Endothelial cell of umbilical vein (primary cell): ENCODE results near the gene RHAG.

Experiments
- EZH2 ChIP-seq: IDR thresholded peaks from 2 replicates; pipeline ENCODE4 v1.6.1; 2012; ENCODE audit warnings: borderline replicate concordance, low read depth, mild to moderate bottlenecking, moderate library complexity, low read length, inconsistent platforms; ENCODE audit not compliant: severe bottlenecking
- FOS ChIP-seq: IDR thresholded peaks from 2 replicates; pipeline ENCODE4 v1.6.1; 2011; ENCODE audit warnings: mild to moderate bottlenecking, low read length, moderate library complexity, borderline replicate concordance; ENCODE audit not compliant: insufficient read depth
- GATA2 ChIP-seq: IDR thresholded peaks from 2 replicates; pipeline ENCODE4 v1.7.0; 2011; ENCODE audit warnings: low read depth, mild to moderate bottlenecking, moderate library complexity, mixed read lengths, low read length; ENCODE audit not compliant: insufficient read length, insufficient read depth
- JUN ChIP-seq: IDR thresholded peaks from 2 replicates; pipeline ENCODE4 v1.6.1; 2011; ENCODE audit warnings: borderline replicate concordance, low read depth; ENCODE audit not compliant: insufficient read length, insufficient read depth
- POLR2A ChIP-seq: IDR thresholded peaks from 2 replicates; pipeline ENCODE4 v1.6.1; 2012; ENCODE audit warnings: low read depth, mild to moderate bottlenecking, control low read depth, low read length
- POLR2AphosphoS5 ChIP-seq: IDR thresholded peaks from 2 replicates; pipeline ENCODE4 v1.6.1; 2012; ENCODE audit warnings: low read depth, mild to moderate bottlenecking, control low read depth, low read length, moderate library complexity; ENCODE audit not compliant: insufficient read depth
- TF ChIP-seq, protein P1 (sequence below), 2 donors: IDR thresholded peaks; 1 replicate in 1 of 2; 2 replicates in 1 of 2; pipeline ENCODE4 v1.5.1; 2011; ENCODE audit warnings: low read length in 2 of 2, mild to moderate bottlenecking in 2 of 2, moderate library complexity in 2 of 2, control low read depth in 1 of 2, inconsistent platforms in 1 of 2, low read depth in 1 of 2; ENCODE audit not compliant: insufficient read depth in 1 of 2; ENCODE audit errors: extremely low read depth in 1 of 2
- TF ChIP-seq, protein P2 (sequence below): IDR thresholded peaks from 2 replicates; pipeline ENCODE4 v1.6.1; 2011; ENCODE audit not compliant: insufficient read depth, insufficient read length

DNA sequence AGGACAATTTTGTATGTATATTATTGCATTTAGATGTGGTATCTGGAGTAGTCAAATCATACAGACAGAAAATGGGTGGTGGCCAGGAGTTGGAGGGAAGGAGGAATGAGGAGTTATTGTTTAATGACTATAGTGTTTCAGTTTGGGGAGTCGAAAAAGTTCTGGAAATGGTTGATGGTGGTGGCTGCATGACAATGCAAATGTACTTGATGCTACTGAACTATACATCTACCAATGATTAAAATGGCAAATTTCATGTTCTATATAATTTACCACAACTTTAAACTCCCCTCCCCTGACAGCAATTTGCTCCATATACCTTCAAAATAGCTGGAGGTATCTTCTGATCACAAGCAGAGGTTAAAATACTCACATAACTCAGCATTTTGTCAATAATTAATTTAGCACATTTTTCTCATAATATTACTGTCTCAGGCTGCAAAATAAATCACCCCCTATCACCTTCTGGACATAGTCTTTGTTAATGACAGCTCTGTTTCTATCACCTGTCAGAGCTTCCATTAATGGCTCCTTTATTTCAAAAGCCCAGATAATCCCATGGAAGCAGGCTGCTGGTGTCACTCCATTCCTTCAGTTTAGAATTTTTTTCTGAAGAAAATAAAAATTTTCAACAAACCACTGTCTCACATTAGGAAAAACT lies 25.7 kb upstream of the RHAG start:
- no peak for TF ChIP-seq POLR2A
- no peak for TF ChIP-seq POLR2AphosphoS5
- TF ChIP-seq, protein P1, sequence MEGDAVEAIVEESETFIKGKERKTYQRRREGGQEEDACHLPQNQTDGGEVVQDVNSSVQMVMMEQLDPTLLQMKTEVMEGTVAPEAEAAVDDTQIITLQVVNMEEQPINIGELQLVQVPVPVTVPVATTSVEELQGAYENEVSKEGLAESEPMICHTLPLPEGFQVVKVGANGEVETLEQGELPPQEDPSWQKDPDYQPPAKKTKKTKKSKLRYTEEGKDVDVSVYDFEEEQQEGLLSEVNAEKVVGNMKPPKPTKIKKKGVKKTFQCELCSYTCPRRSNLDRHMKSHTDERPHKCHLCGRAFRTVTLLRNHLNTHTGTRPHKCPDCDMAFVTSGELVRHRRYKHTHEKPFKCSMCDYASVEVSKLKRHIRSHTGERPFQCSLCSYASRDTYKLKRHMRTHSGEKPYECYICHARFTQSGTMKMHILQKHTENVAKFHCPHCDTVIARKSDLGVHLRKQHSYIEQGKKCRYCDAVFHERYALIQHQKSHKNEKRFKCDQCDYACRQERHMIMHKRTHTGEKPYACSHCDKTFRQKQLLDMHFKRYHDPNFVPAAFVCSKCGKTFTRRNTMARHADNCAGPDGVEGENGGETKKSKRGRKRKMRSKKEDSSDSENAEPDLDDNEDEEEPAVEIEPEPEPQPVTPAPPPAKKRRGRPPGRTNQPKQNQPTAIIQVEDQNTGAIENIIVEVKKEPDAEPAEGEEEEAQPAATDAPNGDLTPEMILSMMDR (IDR thresholded peaks at IDR 0.05; ENCODE audit: extremely low read depth in 1 of 2, insufficient read depth in 1 of 2, low read depth in 1 of 2, low read length in 2 of 2) = no peak
- no peak for TF ChIP-seq EZH2
- TF ChIP-seq, protein P2, sequence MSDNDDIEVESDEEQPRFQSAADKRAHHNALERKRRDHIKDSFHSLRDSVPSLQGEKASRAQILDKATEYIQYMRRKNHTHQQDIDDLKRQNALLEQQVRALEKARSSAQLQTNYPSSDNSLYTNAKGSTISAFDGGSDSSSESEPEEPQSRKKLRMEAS = no peak
- TF ChIP-seq FOS = no peak
- no peak for TF ChIP-seq JUN
- no peak for TF ChIP-seq GATA2
